ENCODE data around the gene TBC1D22A.

TBC1D22A gene

GRCh38 chr22:47199261-47199978 is 437.0 kb downstream of the TBC1D22A start:
- DNase-seq: no peak

GRCh38 chr22:47199979-47200272 is 437.5 kb downstream of the TBC1D22A start:
- DNase-seq: no peak

GRCh38 chr22:47200273-47201051 is 438.0 kb downstream of the TBC1D22A start:
- no peak for DNase-seq

GRCh38 chr22:47201186-47201995 is 438.9 kb downstream of the TBC1D22A start:
- DNase-seq: no peak

- DNase-seq: no peak
These were observed 439.8 kb downstream of the TBC1D22A start for GRCh38 chr22:47201996-47202818.

- DNase-seq: no peak
These were observed 440.5 kb downstream of the TBC1D22A start for GRCh38 chr22:47202819-47203553.

- no peak for DNase-seq
These were observed 441.1 kb downstream of the TBC1D22A start for GRCh38 chr22:47203554-47203991.

- no peak for DNase-seq
These were observed 441.8 kb downstream of the TBC1D22A start for GRCh38 chr22:47204002-47204979.

GRCh38 chr22:47205081-47205491 is 442.6 kb downstream of the TBC1D22A start:
- DNase-seq: no peak

- DNase-seq: no peak
These were observed 443.1 kb downstream of the TBC1D22A start for GRCh38 chr22:47205554-47205953.

- no peak for DNase-seq
These were observed 443.7 kb downstream of the TBC1D22A start for GRCh38 chr22:47206164-47206563.

GRCh38 chr22:47206666-47207218 is 444.3 kb downstream of the TBC1D22A start:
- no peak for DNase-seq

GRCh38 chr22:47207387-47207786 is 444.9 kb downstream of the TBC1D22A start:
- DNase-seq: no peak

GRCh38 chr22:47207846-47208554 is 445.6 kb downstream of the TBC1D22A start:
- DNase-seq: no peak

GRCh38 chr22:47208630-47209029 is 446.2 kb downstream of the TBC1D22A start:
- no peak for DNase-seq

GRCh38 chr22:47209040-47209514 is 446.6 kb downstream of the TBC1D22A start:
- no peak for DNase-seq

- DNase-seq: no peak
These were observed 447.1 kb downstream of the TBC1D22A start for GRCh38 chr22:47209547-47210023.

GRCh38 chr22:47210112-47210657 is 447.7 kb downstream of the TBC1D22A start:
- DNase-seq: no peak

- DNase-seq: no peak
These were observed 448.2 kb downstream of the TBC1D22A start for GRCh38 chr22:47210686-47211085.
